Neural cell (in vitro differentiated cells): ENCODE measurements around the gene CPS1. TPM values are rescaled to one million over a fixed set of nuclear protein-coding genes. Genes with fewer than 3 reads are reported as not detected.

Experiments used
- H2AFZ ChIP-seq: fragments of 200-600, 300-800 bp; sonication (generic), shearing (Covaris generic); 2 replicates; pipeline ENCODE4 v1.6.0; 2014; ENCODE audit warnings: low read depth, mild to moderate bottlenecking, antibody characterized with exemption, low read length, moderate library complexity
- H3F3A ChIP-seq: fragments of 200-600 bp; shearing (Covaris generic); 2 replicates; pipeline ENCODE4 v1.6.1; 2016; ENCODE audit warnings: mild to moderate bottlenecking, moderate library complexity, mixed read lengths, antibody characterized with exemption, low read length; ENCODE audit not compliant: insufficient read depth, poor library complexity, severe bottlenecking
- H3K27ac ChIP-seq: fragments of 200-600, 300-800 bp; sonication (generic), shearing (Covaris generic); 2 replicates; pipeline ENCODE4 v1.5.1; 2014; ENCODE audit warnings: mild to moderate bottlenecking, low read length, moderate library complexity
- H3K27me3 ChIP-seq: fragments of 300-800, 200-600 bp; sonication (generic), shearing (Covaris generic); 2 replicates; pipeline ENCODE4 v1.6.0; 2014; ENCODE audit warnings: mild to moderate bottlenecking, low read depth, low read length, moderate library complexity; ENCODE audit not compliant: insufficient read depth
- H3K36me3 ChIP-seq: fragments of 300-800, 200-600 bp; sonication (generic), shearing (Covaris generic); 2 replicates; pipeline ENCODE4 v1.5.1; 2014; ENCODE audit warnings: mild to moderate bottlenecking, antibody characterized with exemption, low read length, moderate library complexity; ENCODE audit not compliant: insufficient read depth
- H3K4me2 ChIP-seq: fragments of 300-800, 200-600 bp; sonication (generic), shearing (Covaris generic); 2 replicates; pipeline ENCODE4 v1.6.0; 2014; ENCODE audit warnings: mild to moderate bottlenecking, low read length
- H3K4me3 ChIP-seq: fragments of 300-800, 200-600 bp; sonication (generic), shearing (Covaris generic); 2 replicates; pipeline ENCODE4 v1.5.1; 2014; ENCODE audit warnings: mild to moderate bottlenecking, low read length, moderate library complexity
- H3K79me2 ChIP-seq: fragments of 200-600 bp; shearing (Covaris generic); replicated peaks from 2 replicates; pipeline ENCODE4 v1.6.0; 2014; ENCODE audit warnings: mild to moderate bottlenecking, low read length, moderate library complexity; ENCODE audit not compliant: insufficient read depth
- H3K9ac ChIP-seq: fragments of 300-800, 200-600 bp; sonication (generic), shearing (Covaris generic); 2 replicates; pipeline ENCODE4 v1.6.1; 2016; ENCODE audit warnings: mild to moderate bottlenecking, low read length, mixed read lengths
- H3K9me2 ChIP-seq: fragments of 200-600 bp; shearing (Covaris generic); 2 replicates; pipeline ENCODE4 v1.6.1; 2016; ENCODE audit warnings: mild to moderate bottlenecking, low read length, mixed read lengths; ENCODE audit not compliant: insufficient read depth
- H3K9me3 ChIP-seq: fragments of 200-600, 300-800 bp; sonication (generic), shearing (Covaris generic); 2 replicates; pipeline ENCODE4 v1.6.1; 2016; ENCODE audit warnings: mild to moderate bottlenecking, mixed run types, low read length, moderate library complexity, mixed read lengths
- H4K20me1 ChIP-seq: fragments of 200-600 bp; shearing (Covaris generic); 2 replicates; pipeline ENCODE4 v1.6.1; 2016; ENCODE audit warnings: mild to moderate bottlenecking, mixed run types; ENCODE audit not compliant: insufficient read depth
- CTCF ChIP-seq: fragments of 450-650 bp; IDR thresholded peaks from 2 replicates; pipeline ENCODE4 v1.5.1; 2014; ENCODE audit warnings: antibody characterized with exemption, mild to moderate bottlenecking, moderate library complexity; ENCODE audit not compliant: poor library complexity, severe bottlenecking
- EP300 ChIP-seq: fragments of 450-650 bp; conservative IDR thresholded peaks from 2 replicates; pipeline ENCODE4 v1.6.1; 2014; ENCODE audit warnings: antibody characterized with exemption, mild to moderate bottlenecking, moderate library complexity; ENCODE audit not compliant: poor library complexity, severe bottlenecking
- EZH2 ChIP-seq: fragments of 200-600, 300-800 bp; shearing (Covaris generic), sonication (generic); IDR thresholded peaks from 2 replicates; pipeline ENCODE4 v1.6.1; 2014; ENCODE audit warnings: antibody characterized with exemption, low read length, borderline replicate concordance, mild to moderate bottlenecking; ENCODE audit not compliant: insufficient read depth, poor library complexity, severe bottlenecking
- MXI1 ChIP-seq: fragments of 450-650 bp; conservative IDR thresholded peaks from 2 replicates; pipeline ENCODE4 v1.6.1; 2014; ENCODE audit warnings: antibody characterized with exemption, mild to moderate bottlenecking; ENCODE audit not compliant: poor library complexity, severe bottlenecking
- POLR2AphosphoS5 ChIP-seq: IDR thresholded peaks from 2 replicates; pipeline ENCODE4 v1.6.1; 2012
- RAD21 ChIP-seq: fragments of 450-650 bp; conservative IDR thresholded peaks from 2 replicates; pipeline ENCODE4 v1.6.1; 2014; ENCODE audit warnings: antibody characterized with exemption, mild to moderate bottlenecking, moderate library complexity
- SMC3 ChIP-seq: fragments of 450-650 bp; conservative IDR thresholded peaks from 2 replicates; pipeline ENCODE4 v1.6.1; 2014; ENCODE audit warnings: antibody characterized with exemption, mild to moderate bottlenecking, moderate library complexity; ENCODE audit not compliant: poor library complexity
- TAF1 ChIP-seq: IDR thresholded peaks from 2 replicates; pipeline ENCODE4 v1.6.1; 2012; ENCODE audit warnings: low read depth
- polyA plus RNA-seq: library from polyadenylated mRNA; depleted of rRNA; stranded (reverse); fragments of >200 nt; gene quantifications from 2 replicates; pipeline ENCODE4 v1.2.3, GENCODE V29; 2014
- TF ChIP-seq, protein P1 (sequence below): IDR thresholded peaks from 2 replicates; pipeline ENCODE4 v1.6.1; 2012; ENCODE audit warnings: borderline replicate concordance

CPS1 gene
- polyA plus RNA-seq, 1 donor from 2014 or later, result 0.25 TPM

GRCh38 chr2:210673117-210673516 is 116.7 kb downstream of the CPS1 start:
- Histone ChIP-seq H3K27me3 (no peaks in the 10 kb centered on the region), H3K4me2 (no peak overlapping the region), H3K79me2 (no peaks in the 10 kb centered on the region), H3K9me2 (no peaks in the 10 kb centered on the region), H4K20me1 (no peaks in the 10 kb centered on the region), H3K27ac (no peak overlapping the region), H3F3A (peaks cover 17% of the 10 kb centered on the region), H3K4me3 (no peak overlapping the region), H3K9me3 (no peaks in the 10 kb centered on the region), H3K36me3 (no peaks in the 10 kb centered on the region), H3K9ac (no peak overlapping the region), H2AFZ (no peak overlapping the region)
- TF ChIP-seq MXI1 (no peak), RAD21 (no peak), POLR2AphosphoS5 (no peak), SMC3 (no peak), CTCF (no peak), EP300 (no peak), TAF1 (no peak), EZH2 (no peak)
- TF ChIP-seq, protein P1, sequence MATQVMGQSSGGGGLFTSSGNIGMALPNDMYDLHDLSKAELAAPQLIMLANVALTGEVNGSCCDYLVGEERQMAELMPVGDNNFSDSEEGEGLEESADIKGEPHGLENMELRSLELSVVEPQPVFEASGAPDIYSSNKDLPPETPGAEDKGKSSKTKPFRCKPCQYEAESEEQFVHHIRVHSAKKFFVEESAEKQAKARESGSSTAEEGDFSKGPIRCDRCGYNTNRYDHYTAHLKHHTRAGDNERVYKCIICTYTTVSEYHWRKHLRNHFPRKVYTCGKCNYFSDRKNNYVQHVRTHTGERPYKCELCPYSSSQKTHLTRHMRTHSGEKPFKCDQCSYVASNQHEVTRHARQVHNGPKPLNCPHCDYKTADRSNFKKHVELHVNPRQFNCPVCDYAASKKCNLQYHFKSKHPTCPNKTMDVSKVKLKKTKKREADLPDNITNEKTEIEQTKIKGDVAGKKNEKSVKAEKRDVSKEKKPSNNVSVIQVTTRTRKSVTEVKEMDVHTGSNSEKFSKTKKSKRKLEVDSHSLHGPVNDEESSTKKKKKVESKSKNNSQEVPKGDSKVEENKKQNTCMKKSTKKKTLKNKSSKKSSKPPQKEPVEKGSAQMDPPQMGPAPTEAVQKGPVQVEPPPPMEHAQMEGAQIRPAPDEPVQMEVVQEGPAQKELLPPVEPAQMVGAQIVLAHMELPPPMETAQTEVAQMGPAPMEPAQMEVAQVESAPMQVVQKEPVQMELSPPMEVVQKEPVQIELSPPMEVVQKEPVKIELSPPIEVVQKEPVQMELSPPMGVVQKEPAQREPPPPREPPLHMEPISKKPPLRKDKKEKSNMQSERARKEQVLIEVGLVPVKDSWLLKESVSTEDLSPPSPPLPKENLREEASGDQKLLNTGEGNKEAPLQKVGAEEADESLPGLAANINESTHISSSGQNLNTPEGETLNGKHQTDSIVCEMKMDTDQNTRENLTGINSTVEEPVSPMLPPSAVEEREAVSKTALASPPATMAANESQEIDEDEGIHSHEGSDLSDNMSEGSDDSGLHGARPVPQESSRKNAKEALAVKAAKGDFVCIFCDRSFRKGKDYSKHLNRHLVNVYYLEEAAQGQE, result no peak

GRCh38 chr2:210676067-210676466 is 119.7 kb downstream of the CPS1 start:
- Histone ChIP-seq H3K9me3 (no peaks in the 10 kb centered on the region), H3K4me3 (no peak overlapping the region), H3K9me2 (no peaks in the 10 kb centered on the region), H3K79me2 (no peaks in the 10 kb centered on the region), H4K20me1 (no peaks in the 10 kb centered on the region), H3K27ac (no peak overlapping the region), H3K9ac (no peak overlapping the region), H3K4me2 (no peak overlapping the region), H3K36me3 (no peaks in the 10 kb centered on the region), H3K27me3 (no peaks in the 10 kb centered on the region), H2AFZ (no peak overlapping the region), H3F3A (peaks cover 9% of the 10 kb centered on the region)
- no peak for TF ChIP-seq CTCF
- TF ChIP-seq EZH2, result no peak
- TF ChIP-seq, protein P1, result no peak
- TF ChIP-seq MXI1, result no peak
- TF ChIP-seq TAF1, result no peak
- TF ChIP-seq SMC3, result no peak
- no peak for TF ChIP-seq RAD21
- TF ChIP-seq POLR2AphosphoS5, result no peak
- no peak for TF ChIP-seq EP300
